Neural cell (in vitro differentiated cells): ENCODE data around the gene AP2B1. TPM values are rescaled to one million over a fixed set of nuclear protein-coding genes. Genes with fewer than 3 reads are reported as not detected.

Experiments used
- H2AFZ ChIP-seq: fragments of 200-600, 300-800 bp; sonication (generic), shearing (Covaris generic); 2 replicates; pipeline ENCODE4 v1.6.0; 2014; ENCODE audit warnings: low read depth, mild to moderate bottlenecking, antibody characterized with exemption, low read length, moderate library complexity
- H3F3A ChIP-seq: fragments of 200-600 bp; shearing (Covaris generic); 2 replicates; pipeline ENCODE4 v1.6.1; 2016; ENCODE audit warnings: mild to moderate bottlenecking, moderate library complexity, mixed read lengths, antibody characterized with exemption, low read length; ENCODE audit not compliant: insufficient read depth, poor library complexity, severe bottlenecking
- H3K27ac ChIP-seq: fragments of 200-600, 300-800 bp; sonication (generic), shearing (Covaris generic); 2 replicates; pipeline ENCODE4 v1.5.1; 2014; ENCODE audit warnings: mild to moderate bottlenecking, low read length, moderate library complexity
- H3K27me3 ChIP-seq: fragments of 300-800, 200-600 bp; sonication (generic), shearing (Covaris generic); 2 replicates; pipeline ENCODE4 v1.6.0; 2014; ENCODE audit warnings: mild to moderate bottlenecking, low read depth, low read length, moderate library complexity; ENCODE audit not compliant: insufficient read depth
- H3K36me3 ChIP-seq: fragments of 300-800, 200-600 bp; sonication (generic), shearing (Covaris generic); 2 replicates; pipeline ENCODE4 v1.5.1; 2014; ENCODE audit warnings: mild to moderate bottlenecking, antibody characterized with exemption, low read length, moderate library complexity; ENCODE audit not compliant: insufficient read depth
- H3K4me2 ChIP-seq: fragments of 300-800, 200-600 bp; sonication (generic), shearing (Covaris generic); 2 replicates; pipeline ENCODE4 v1.6.0; 2014; ENCODE audit warnings: mild to moderate bottlenecking, low read length
- H3K4me3 ChIP-seq: fragments of 300-800, 200-600 bp; sonication (generic), shearing (Covaris generic); 2 replicates; pipeline ENCODE4 v1.5.1; 2014; ENCODE audit warnings: mild to moderate bottlenecking, low read length, moderate library complexity
- H3K79me2 ChIP-seq: fragments of 200-600 bp; shearing (Covaris generic); replicated peaks from 2 replicates; pipeline ENCODE4 v1.6.0; 2014; ENCODE audit warnings: mild to moderate bottlenecking, low read length, moderate library complexity; ENCODE audit not compliant: insufficient read depth
- H3K9ac ChIP-seq: fragments of 300-800, 200-600 bp; sonication (generic), shearing (Covaris generic); 2 replicates; pipeline ENCODE4 v1.6.1; 2016; ENCODE audit warnings: mild to moderate bottlenecking, low read length, mixed read lengths
- H3K9me2 ChIP-seq: fragments of 200-600 bp; shearing (Covaris generic); 2 replicates; pipeline ENCODE4 v1.6.1; 2016; ENCODE audit warnings: mild to moderate bottlenecking, low read length, mixed read lengths; ENCODE audit not compliant: insufficient read depth
- H3K9me3 ChIP-seq: fragments of 200-600, 300-800 bp; sonication (generic), shearing (Covaris generic); 2 replicates; pipeline ENCODE4 v1.6.1; 2016; ENCODE audit warnings: mild to moderate bottlenecking, mixed run types, low read length, moderate library complexity, mixed read lengths
- H4K20me1 ChIP-seq: fragments of 200-600 bp; shearing (Covaris generic); 2 replicates; pipeline ENCODE4 v1.6.1; 2016; ENCODE audit warnings: mild to moderate bottlenecking, mixed run types; ENCODE audit not compliant: insufficient read depth
- EP300 ChIP-seq: fragments of 450-650 bp; conservative IDR thresholded peaks from 2 replicates; pipeline ENCODE4 v1.6.1; 2014; ENCODE audit warnings: antibody characterized with exemption, mild to moderate bottlenecking, moderate library complexity; ENCODE audit not compliant: poor library complexity, severe bottlenecking
- EZH2 ChIP-seq: fragments of 200-600, 300-800 bp; shearing (Covaris generic), sonication (generic); IDR thresholded peaks from 2 replicates; pipeline ENCODE4 v1.6.1; 2014; ENCODE audit warnings: antibody characterized with exemption, low read length, borderline replicate concordance, mild to moderate bottlenecking; ENCODE audit not compliant: insufficient read depth, poor library complexity, severe bottlenecking
- MXI1 ChIP-seq: fragments of 450-650 bp; conservative IDR thresholded peaks from 2 replicates; pipeline ENCODE4 v1.6.1; 2014; ENCODE audit warnings: antibody characterized with exemption, mild to moderate bottlenecking; ENCODE audit not compliant: poor library complexity, severe bottlenecking
- POLR2AphosphoS5 ChIP-seq: IDR thresholded peaks from 2 replicates; pipeline ENCODE4 v1.6.1; 2012
- RAD21 ChIP-seq: fragments of 450-650 bp; conservative IDR thresholded peaks from 2 replicates; pipeline ENCODE4 v1.6.1; 2014; ENCODE audit warnings: antibody characterized with exemption, mild to moderate bottlenecking, moderate library complexity
- SMC3 ChIP-seq: fragments of 450-650 bp; conservative IDR thresholded peaks from 2 replicates; pipeline ENCODE4 v1.6.1; 2014; ENCODE audit warnings: antibody characterized with exemption, mild to moderate bottlenecking, moderate library complexity; ENCODE audit not compliant: poor library complexity
- TAF1 ChIP-seq: IDR thresholded peaks from 2 replicates; pipeline ENCODE4 v1.6.1; 2012; ENCODE audit warnings: low read depth
- polyA plus RNA-seq: library from polyadenylated mRNA; depleted of rRNA; stranded (reverse); fragments of >200 nt; gene quantifications from 2 replicates; pipeline ENCODE4 v1.2.3, GENCODE V29; 2014
- TF ChIP-seq, protein P1 (sequence below): fragments of 450-650 bp; IDR thresholded peaks from 2 replicates; pipeline ENCODE4 v1.5.1; 2014; ENCODE audit warnings: antibody characterized with exemption, mild to moderate bottlenecking, moderate library complexity; ENCODE audit not compliant: poor library complexity, severe bottlenecking
- TF ChIP-seq, protein P2 (sequence below): IDR thresholded peaks from 2 replicates; pipeline ENCODE4 v1.6.1; 2012; ENCODE audit warnings: borderline replicate concordance

Gene AP2B1
- polyA plus RNA-seq, 1 donor from 2014 or later = 59.5 TPM

DNA sequence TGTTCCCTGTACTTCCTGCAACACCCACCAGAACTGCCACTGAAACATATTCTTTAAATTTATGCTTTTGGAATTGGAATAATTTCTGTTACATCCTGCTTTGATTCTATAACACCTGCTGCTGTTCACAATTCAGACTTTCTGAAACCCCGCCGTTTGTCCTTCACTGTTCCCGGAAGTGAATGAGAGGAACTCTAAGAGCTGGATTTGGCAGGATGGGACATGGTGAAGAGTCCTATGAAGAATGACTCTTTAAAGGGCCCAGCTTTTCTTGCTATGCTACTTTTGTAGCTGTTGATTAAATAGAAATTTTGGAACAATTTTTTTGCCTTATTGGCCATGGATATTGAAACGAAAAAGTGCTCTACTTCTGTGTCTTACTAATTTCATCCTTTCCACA, 8.9 kb downstream of the AP2B1 start:
- Histone ChIP-seq H4K20me1 (no peaks in the 10 kb centered on the region), H3K9me2 (no peaks in the 10 kb centered on the region), H3K36me3 (no peaks in the 10 kb centered on the region), H3K4me3 (no peak overlapping the region), H3K4me2 (no peak overlapping the region), H3K9me3 (no peaks in the 10 kb centered on the region), H3F3A (no peaks in the 10 kb centered on the region), H2AFZ (no peak overlapping the region), H3K9ac (no peak overlapping the region), H3K79me2 (peaks cover 32% of the 10 kb centered on the region), H3K27ac (no peak overlapping the region), H3K27me3 (no peaks in the 10 kb centered on the region)
- TF ChIP-seq MXI1 (no peak), EP300 (no peak), EZH2 (no peak), SMC3 (no peak), POLR2AphosphoS5 (no peak), TAF1 (no peak), RAD21 (no peak)
- TF ChIP-seq, protein P1, sequence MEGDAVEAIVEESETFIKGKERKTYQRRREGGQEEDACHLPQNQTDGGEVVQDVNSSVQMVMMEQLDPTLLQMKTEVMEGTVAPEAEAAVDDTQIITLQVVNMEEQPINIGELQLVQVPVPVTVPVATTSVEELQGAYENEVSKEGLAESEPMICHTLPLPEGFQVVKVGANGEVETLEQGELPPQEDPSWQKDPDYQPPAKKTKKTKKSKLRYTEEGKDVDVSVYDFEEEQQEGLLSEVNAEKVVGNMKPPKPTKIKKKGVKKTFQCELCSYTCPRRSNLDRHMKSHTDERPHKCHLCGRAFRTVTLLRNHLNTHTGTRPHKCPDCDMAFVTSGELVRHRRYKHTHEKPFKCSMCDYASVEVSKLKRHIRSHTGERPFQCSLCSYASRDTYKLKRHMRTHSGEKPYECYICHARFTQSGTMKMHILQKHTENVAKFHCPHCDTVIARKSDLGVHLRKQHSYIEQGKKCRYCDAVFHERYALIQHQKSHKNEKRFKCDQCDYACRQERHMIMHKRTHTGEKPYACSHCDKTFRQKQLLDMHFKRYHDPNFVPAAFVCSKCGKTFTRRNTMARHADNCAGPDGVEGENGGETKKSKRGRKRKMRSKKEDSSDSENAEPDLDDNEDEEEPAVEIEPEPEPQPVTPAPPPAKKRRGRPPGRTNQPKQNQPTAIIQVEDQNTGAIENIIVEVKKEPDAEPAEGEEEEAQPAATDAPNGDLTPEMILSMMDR = no peak
- TF ChIP-seq, protein P2, sequence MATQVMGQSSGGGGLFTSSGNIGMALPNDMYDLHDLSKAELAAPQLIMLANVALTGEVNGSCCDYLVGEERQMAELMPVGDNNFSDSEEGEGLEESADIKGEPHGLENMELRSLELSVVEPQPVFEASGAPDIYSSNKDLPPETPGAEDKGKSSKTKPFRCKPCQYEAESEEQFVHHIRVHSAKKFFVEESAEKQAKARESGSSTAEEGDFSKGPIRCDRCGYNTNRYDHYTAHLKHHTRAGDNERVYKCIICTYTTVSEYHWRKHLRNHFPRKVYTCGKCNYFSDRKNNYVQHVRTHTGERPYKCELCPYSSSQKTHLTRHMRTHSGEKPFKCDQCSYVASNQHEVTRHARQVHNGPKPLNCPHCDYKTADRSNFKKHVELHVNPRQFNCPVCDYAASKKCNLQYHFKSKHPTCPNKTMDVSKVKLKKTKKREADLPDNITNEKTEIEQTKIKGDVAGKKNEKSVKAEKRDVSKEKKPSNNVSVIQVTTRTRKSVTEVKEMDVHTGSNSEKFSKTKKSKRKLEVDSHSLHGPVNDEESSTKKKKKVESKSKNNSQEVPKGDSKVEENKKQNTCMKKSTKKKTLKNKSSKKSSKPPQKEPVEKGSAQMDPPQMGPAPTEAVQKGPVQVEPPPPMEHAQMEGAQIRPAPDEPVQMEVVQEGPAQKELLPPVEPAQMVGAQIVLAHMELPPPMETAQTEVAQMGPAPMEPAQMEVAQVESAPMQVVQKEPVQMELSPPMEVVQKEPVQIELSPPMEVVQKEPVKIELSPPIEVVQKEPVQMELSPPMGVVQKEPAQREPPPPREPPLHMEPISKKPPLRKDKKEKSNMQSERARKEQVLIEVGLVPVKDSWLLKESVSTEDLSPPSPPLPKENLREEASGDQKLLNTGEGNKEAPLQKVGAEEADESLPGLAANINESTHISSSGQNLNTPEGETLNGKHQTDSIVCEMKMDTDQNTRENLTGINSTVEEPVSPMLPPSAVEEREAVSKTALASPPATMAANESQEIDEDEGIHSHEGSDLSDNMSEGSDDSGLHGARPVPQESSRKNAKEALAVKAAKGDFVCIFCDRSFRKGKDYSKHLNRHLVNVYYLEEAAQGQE = no peak

DNA sequence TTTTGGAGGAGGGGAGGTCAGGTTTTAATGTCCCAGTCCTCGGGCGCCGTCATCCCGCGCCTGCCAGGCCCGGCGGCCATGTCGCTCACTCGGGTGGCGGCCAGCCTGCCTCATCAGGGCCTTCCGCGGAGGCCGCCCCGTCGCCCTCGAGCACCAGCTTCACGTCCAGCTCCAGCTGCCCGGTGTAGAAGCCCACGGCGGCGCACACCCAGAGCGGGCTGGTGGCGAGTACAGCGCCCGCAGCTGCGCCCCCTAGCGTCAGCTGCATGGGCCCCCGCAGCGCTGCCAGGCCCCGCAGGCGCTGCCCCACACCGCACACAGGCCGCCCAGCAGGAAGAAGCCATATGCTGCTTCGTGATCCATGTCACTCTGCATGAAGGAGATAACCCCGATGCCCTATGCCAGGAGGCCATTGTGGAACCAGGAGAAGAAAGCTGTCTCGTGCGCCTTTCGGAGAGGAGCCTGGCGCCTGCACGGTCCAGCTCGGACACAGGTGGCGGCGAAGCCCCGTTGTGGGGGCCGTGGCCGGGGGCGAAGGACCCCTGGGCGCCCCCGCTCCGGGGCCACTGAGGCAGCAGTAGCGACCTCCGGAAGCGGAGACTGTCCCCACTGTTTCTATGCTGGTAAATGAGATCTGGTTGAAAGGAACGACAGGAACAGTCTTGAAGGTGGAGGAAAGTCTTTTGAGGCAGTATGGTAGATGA, 9.6 kb downstream of the AP2B1 start:
- Histone ChIP-seq H4K20me1 (no peaks in the 10 kb centered on the region), H3K36me3 (no peaks in the 10 kb centered on the region), H3K4me2 (no peak overlapping the region), H3K4me3 (no peak overlapping the region), H3K27me3 (no peaks in the 10 kb centered on the region), H3K9me3 (no peaks in the 10 kb centered on the region), H3K27ac (no peak overlapping the region), H3F3A (no peaks in the 10 kb centered on the region), H3K9ac (no peak overlapping the region), H3K9me2 (no peaks in the 10 kb centered on the region), H3K79me2 (peaks cover 26% of the 10 kb centered on the region), H2AFZ (no peak overlapping the region)
- TF ChIP-seq EZH2 (no peak), SMC3 (no peak), POLR2AphosphoS5 (no peak), MXI1 (no peak), TAF1 (no peak), EP300 (no peak), RAD21 (no peak)
- TF ChIP-seq, protein P2 = no peak
- TF ChIP-seq, protein P1 = no peak
